ENCODE results near the gene STX2.

DNA sequence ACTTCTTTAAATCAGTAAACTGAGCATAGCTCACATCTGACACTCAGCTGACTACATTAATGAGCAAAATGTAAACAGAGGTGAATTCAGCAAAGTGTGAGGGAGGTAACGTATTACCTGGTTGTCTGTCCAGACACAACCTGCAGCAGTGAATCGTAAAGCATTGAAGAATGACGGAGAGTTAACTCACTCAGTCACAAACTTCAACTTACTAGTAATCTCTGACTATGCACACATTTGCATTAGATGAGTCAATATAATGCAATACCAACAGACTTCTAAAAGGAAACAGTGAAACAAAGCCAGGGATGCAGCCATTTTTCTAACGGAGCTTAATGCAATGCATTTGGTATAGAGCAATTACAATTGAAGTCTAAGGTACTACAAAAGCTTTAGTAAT, 40.0 kb downstream of the STX2 start:
- TF ChIP-seq, protein P1, sequence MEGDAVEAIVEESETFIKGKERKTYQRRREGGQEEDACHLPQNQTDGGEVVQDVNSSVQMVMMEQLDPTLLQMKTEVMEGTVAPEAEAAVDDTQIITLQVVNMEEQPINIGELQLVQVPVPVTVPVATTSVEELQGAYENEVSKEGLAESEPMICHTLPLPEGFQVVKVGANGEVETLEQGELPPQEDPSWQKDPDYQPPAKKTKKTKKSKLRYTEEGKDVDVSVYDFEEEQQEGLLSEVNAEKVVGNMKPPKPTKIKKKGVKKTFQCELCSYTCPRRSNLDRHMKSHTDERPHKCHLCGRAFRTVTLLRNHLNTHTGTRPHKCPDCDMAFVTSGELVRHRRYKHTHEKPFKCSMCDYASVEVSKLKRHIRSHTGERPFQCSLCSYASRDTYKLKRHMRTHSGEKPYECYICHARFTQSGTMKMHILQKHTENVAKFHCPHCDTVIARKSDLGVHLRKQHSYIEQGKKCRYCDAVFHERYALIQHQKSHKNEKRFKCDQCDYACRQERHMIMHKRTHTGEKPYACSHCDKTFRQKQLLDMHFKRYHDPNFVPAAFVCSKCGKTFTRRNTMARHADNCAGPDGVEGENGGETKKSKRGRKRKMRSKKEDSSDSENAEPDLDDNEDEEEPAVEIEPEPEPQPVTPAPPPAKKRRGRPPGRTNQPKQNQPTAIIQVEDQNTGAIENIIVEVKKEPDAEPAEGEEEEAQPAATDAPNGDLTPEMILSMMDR (IDR thresholded peaks at IDR 0.05; ENCODE audit: insufficient read depth, low read length, poor library complexity, severe bottlenecking): no peak
- no peak for TF ChIP-seq EZH2phosphoT487 (conservative IDR thresholded peaks at IDR 0.05; ENCODE audit: low read length)

All from SU-DHL-6 (cell line).